CD4-positive, alpha-beta T cell treated with Interleukin-2 at 100 ng/mL for 4 hours (primary cell): ENCODE measurements around the gene PCDH9.

Experiments
- DNase-seq: peaks from one replicate; pipeline ENCODE4 v3.0.0-alpha.2; 2020; ENCODE audit warnings: low spot score

Gene PCDH9

DNA sequence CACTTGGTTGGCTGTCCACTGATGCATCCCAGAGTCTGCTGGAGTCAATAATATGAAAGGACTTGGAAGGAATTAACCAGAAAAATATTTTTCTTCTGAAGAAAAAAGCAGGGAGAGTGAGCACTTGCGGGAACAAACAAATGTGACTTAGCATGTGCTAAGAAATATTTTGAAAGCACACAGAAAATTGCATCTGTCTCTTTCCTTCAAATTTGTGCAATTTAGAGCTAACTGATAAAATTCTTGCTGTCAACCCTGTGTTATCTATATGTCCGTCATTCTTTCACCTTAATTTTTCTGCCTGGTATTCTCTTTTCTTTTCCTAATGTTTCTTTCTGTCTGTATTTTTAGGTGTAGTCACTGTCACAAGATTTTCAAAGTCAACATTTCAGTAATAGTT is 852.6 kb downstream of the PCDH9 start:
- DNase-seq = no peak

- no peak for DNase-seq
Measured at GRCh38 chr13:66375756-66376155, 854.4 kb downstream of the PCDH9 start.

DNA sequence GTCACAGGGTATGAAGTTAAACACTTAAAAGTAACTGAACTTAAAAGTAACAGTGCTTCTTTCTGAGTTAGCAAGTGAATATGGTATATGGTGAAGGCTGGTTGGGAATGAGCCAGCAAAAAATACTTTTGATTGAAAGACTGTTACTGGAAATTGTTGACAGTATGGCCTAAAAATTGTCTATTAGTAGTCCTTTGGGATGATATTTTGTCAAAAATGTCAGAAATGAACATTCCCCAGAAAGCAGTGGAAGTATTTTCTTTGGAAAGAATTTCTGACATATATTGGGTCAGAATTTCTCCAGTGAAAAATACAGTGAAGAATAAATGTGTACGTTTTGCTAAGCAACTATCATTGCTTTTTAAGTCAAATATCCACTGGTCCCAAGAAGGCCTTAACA is 860.5 kb downstream of the PCDH9 start:
- no peak for DNase-seq

- no peak for DNase-seq
Measured at GRCh38 chr13:66367356-66367755, 862.8 kb downstream of the PCDH9 start.

GRCh38 chr13:66365101-66365500 is 865.0 kb downstream of the PCDH9 start:
- no peak for DNase-seq

DNA sequence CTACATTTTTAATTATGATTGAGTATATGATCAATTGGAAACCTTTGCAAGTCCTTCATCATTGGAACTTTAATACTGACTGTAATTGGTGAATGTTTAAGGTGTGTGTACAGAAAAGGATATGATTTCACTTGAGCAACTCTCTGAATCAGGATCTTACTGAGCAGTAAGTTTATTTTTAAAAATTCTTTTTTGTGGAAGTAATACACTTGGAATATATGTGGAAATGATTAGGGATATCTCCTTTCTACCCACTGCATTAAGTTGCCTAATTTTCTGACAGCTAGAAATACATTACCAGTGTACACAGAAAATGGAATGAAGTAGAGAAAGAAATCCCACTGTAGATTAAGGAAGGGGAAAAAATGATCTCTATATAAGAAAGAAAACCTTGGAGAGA is 865.8 kb downstream of the PCDH9 start:
- DNase-seq = no peak

DNA sequence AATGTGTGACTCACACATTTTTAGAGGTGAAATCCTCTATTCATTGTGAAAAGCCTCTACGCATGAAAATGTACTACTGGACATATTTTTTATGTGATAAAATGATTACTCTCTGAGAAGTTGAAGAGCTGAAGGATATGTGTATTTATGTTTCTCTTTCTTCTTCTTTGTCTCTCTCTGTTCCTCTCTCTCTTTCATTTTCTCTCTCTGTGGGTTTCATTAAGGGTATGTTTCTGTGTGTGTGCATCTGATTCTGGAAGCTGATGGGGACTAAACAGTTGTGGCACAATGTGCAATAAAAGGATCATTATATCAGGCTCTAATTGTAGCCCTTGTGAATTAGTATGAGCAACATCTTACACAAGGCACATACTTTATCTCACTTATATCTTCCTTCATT is 867.7 kb downstream of the PCDH9 start:
- no peak for DNase-seq

DNA sequence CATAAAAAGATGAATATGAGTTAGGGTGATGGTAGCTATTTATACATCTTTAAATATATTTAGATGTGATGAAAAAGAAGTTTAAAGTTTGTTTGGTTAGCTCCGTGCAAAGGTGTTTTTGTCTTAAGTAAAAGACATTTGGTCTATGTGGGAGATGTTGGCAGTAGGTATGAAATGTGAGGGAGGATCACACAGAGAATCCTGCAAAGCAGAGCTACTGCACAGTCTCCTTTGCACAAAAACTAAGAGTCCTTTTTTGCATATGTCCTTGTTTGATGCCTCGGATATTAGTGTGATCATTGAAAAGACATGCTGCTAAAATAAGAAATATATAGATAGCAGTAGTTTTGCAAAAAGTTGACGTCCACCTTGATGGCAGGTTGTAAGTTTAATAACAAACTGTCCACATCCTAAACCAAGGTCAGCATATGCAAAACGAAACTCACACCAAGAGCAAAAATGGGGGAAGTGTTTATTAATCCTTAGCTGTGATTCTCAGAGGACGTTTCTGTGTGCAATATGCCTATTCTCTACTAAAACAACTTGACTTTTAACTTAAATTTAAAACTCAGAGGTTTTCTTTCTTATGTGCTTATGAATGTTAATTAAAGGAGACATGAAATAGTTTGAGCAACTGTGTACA is 870.1 kb downstream of the PCDH9 start:
- DNase-seq = no peak

DNA sequence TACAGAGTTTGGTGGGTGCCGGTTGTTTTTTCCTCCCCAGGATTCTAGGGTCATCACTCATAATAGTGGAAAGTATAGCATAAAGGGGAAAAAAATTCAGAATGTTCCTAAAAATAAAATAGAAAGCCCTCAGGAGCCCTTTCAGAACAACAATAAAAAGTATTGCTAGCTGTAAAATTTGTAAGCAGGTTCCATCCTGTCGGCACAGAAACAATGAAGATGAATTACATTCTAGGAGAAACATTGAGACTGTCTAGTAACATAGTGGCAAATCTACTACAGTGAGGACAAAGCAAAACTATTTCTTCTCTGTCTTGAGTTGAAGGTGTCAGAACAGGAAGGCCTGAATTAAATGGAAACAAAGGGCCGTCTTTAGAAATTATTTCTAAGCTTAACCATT is 870.7 kb downstream of the PCDH9 start:
- DNase-seq = no peak

DNA sequence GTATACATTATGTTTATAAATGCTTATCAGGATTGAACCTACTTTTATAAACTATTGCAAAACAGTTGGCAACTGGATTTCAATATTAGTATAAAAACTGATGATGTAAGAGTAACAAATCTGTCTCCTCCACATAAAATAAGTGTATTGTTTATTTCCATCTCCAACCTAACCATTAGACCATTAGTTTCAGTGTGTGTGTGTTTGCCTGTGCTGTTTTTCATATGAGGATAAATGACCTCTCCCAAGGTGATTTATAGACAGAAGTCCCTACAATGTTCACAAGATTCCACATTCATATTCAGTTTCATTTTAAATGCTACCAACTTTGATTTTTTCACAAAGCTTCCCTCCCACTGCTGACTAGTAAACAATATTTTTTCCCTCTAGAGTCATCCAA is 871.6 kb downstream of the PCDH9 start:
- DNase-seq = no peak

DNA sequence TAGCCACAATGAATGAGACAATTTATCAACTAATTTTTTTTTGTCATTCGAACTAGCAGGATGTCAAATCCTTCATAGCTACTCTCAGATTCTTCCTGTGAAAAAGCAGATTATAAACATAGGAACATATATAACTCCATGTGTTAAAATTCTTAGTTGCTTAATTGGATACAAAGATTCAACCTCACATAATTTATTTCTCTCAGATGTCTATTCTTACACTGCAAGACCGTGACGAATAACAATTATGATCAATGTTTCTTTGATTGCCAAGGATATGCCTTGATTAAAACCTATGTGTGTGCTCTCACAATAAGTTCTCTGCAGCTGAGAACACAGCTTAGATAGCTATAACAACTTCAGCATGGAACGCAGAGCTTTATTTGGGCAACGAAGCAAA is 872.7 kb downstream of the PCDH9 start:
- no peak for DNase-seq

GRCh38 chr13:66354879-66355751 is 875.0 kb downstream of the PCDH9 start:
- DNase-seq = no peak

DNA sequence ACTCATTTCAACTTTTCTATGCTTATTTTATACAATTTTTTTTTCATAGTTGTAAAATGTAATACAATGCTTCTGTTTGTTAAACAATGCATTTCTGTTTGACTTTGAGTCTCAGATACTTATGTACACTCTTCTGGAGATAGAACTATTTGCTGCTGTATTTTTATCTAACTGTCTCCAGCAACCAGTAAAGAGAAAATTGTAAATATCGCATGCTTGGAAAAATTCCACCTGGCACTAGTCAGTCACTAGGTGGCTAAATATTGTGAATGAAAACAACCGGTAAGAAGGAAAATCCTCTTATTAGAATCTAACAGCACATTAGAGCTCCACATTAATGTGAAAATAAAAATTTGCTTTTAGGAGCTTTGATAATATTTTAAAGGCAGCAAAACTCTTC is 876.5 kb downstream of the PCDH9 start:
- no peak for DNase-seq

GRCh38 chr13:66349966-66350365 is 880.2 kb downstream of the PCDH9 start:
- no peak for DNase-seq

- no peak for DNase-seq
Measured at GRCh38 chr13:66348745-66349690, 881.1 kb downstream of the PCDH9 start.

DNA sequence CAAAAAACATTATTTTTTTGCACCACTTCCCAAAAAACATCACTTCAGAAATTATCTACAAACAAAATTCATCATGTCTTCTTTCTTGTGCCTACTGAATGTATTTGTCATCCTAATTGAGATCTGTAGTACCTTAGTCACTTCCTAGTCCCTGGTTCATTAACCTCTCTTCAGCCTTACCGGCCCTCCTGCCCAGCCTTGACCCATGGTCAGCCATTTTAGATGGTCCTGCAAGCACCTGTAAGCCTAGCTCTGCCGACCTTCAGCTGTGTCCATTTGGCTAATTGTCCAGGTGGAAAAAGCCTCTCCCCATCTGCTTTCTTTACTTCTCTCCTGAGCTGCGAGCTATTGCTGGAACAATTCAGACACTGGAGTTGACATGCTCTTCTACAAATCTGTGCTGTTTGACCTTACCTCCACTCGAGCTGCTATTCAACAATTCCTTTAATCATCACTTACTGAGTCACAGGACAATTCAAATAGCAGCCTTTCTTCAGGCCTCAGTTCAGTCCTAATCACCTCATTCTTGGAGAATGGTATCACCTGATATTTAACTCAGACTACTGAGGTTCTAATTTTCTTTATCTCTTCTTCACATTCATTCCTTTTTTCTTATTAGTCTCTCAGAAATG is 882.5 kb downstream of the PCDH9 start:
- DNase-seq = no peak

DNA sequence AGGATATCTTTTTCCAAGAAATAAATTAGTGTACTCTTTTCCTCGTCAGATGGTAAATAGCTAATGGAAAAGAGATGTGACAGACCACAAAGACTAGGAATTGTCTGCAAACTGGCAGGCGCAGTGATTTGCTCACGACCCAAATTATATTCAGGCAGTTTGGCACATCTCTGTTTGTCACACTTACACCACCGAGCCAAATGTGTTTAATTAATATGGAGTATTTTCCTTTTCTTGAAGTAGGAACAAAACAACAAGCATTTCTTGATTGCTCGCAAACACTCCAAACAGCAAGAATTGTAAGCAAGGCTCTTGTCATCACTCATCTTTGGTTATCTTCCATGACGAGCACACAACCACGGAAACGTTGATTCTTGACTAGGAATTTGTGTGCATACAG is 884.2 kb downstream of the PCDH9 start:
- DNase-seq = no peak

DNA sequence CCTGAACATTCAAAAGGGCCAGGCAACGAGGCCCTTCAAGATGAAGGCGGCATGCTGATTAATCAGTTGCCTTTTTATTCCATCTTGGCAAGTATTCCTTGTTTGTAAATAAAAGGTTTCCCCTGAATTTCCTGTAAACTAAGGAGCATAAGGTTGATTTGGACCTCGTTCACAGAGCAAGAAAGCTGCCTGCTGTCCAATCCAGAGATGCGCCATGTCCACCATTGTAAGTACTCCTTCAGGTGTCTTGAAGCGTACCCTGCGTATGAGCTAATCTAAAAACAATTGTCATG is 884.7 kb downstream of the PCDH9 start:
- no peak for DNase-seq

GRCh38 chr13:66344805-66345517 is 885.2 kb downstream of the PCDH9 start:
- DNase-seq = no peak

GRCh38 chr13:66343224-66343828 is 886.8 kb downstream of the PCDH9 start:
- no peak for DNase-seq
